Myometrial cell (primary cell): ENCODE measurements around the gene CISH. TPM values are rescaled to one million over a fixed set of nuclear protein-coding genes. Genes with fewer than 3 reads are reported as not detected.

Experiments
- total RNA-seq: library from RNA; depleted of rRNA; stranded (reverse); fragments of >200 nt; gene quantifications from 2 replicates; pipeline ENCODE4 v1.2.3, GENCODE V29; 2015

Gene CISH
- 0.29 and 0.35 TPM in 2 replicates for total RNA-seq

GRCh38 chr3:50611464-50612233, at the start of gene CISH:
Gene CISH (minus strand): TSS chr3:50611774. CDS start chr3:50611650, 124 bp downstream.

GRCh38 chr3:50617096-50617791, 5.7 kb upstream of the CISH start, which contains the start of gene MAPKAPK3:
Gene MAPKAPK3 (plus strand): TSS chr3:50617151. CDS start chr3:50617566, 415 bp downstream.

GRCh38 chr3:50568947-50569749, 42.4 kb downstream of the CISH start, which contains the start of gene HEMK1:
Gene HEMK1 (plus strand): TSS chr3:50569522. CDS start chr3:50571105, 1,583 bp downstream.

GRCh38 chr3:50567386-50568167, 44.0 kb downstream of the CISH start, which contains the start of gene C3orf18:
Gene C3orf18 (minus strand): TSS chr3:50567747. CDS start chr3:50565699, 2,048 bp downstream.

Other genes with a start within 250 kb of the CISH start
- gene CACNA2D2, start 108.1 kb downstream of the CISH start, total RNA-seq = 0.18 TPM in 1 of 2 replicates, not detected in the other
- gene C3orf18, start 44.0 kb downstream of the CISH start, total RNA-seq = 10.7 and 17.2 TPM in 2 replicates
- 24.8 and 25.9 TPM in 2 replicates for gene HEMK1, start 42.3 kb downstream of the CISH start, total RNA-seq
- gene MAPKAPK3, start 5.4 kb upstream of the CISH start, total RNA-seq = 17.0 and 21.4 TPM in 2 replicates
- gene DOCK3, start 63.2 kb upstream of the CISH start, total RNA-seq = under 0.01 TPM in 1 of 2 replicates, not detected in the other